Mesothelial cell of epicardium (in vitro differentiated cells): ENCODE measurements around the gene CMSS1. TPM values are rescaled to one million over a fixed set of nuclear protein-coding genes. Genes with fewer than 3 reads are reported as not detected.

ENCODE experiments used
- DNase-seq, 2 experiments: peaks; one replicate each; pipeline ENCODE4 v3.0.0; 2021; ENCODE audit warnings: low spot score in 2 of 2; ENCODE audit not compliant: unreplicated experiment in 2 of 2
- H3K27ac Mint-ChIP-seq: 2 replicates; pipeline ENCODE4 v1.8.0; 2021; ENCODE audit warnings: mixed read lengths
- H3K27me3 Mint-ChIP-seq: 2 replicates; pipeline ENCODE4 v1.8.0; 2021; ENCODE audit warnings: low read depth, mixed read lengths
- H3K36me3 Mint-ChIP-seq: 2 replicates; pipeline ENCODE4 v1.8.0; 2021; ENCODE audit warnings: mixed read lengths
- H3K4me1 Mint-ChIP-seq: 2 replicates; pipeline ENCODE4 v1.8.0; 2021; ENCODE audit warnings: mixed read lengths
- H3K4me3 Mint-ChIP-seq: 2 replicates; pipeline ENCODE4 v1.8.0; 2021; ENCODE audit warnings: mild to moderate bottlenecking, moderate library complexity, mixed read lengths
- H3K9me3 Mint-ChIP-seq: 2 replicates; pipeline ENCODE4 v1.8.0; 2021; ENCODE audit warnings: mixed read lengths
- CTCF ChIP-seq: fragments of 200-600 bp; sonication (generic); IDR thresholded peaks from one replicate; pipeline ENCODE4 v1.5.0; 2021; ENCODE audit warnings: antibody characterized with exemption; ENCODE audit not compliant: unreplicated experiment
- total RNA-seq: library from RNA; stranded (reverse); gene quantifications from 3 replicates; pipeline ENCODE4 v1.2.1, GENCODE V29; 2021

Gene CMSS1
- total RNA-seq, 1 donor from 2014 or later: 30.0 TPM

GRCh38 chr3:100075851-100076730 is 258.4 kb downstream of the CMSS1 start:
- H3K4me1 Mint-ChIP-seq: peaks cover 37% of the 10 kb centered on the region

GRCh38 chr3:100076731-100077529 is 259.3 kb downstream of the CMSS1 start:
- no peak for DNase-seq
- Mint-ChIP-seq H3K27me3 (no peaks in the 10 kb centered on the region), H3K4me1 (peaks cover 40% of the 10 kb centered on the region), H3K36me3 (no peaks in the 10 kb centered on the region), H3K27ac (peak overlapping the region; percentile 83), H3K9me3 (no peaks in the 10 kb centered on the region), H3K4me3 (no peak overlapping the region)
- no peak for TF ChIP-seq CTCF

More at GRCh38 chr3:100075851-100076730, 258.4 kb downstream of the CMSS1 start:
- no peaks in the 10 kb centered on the region for H3K9me3 Mint-ChIP-seq
- no peaks in the 10 kb centered on the region for H3K27me3 Mint-ChIP-seq
- TF ChIP-seq CTCF: no peak
- H3K4me3 Mint-ChIP-seq: no peak overlapping the region
- DNase-seq: no peak
- no peaks in the 10 kb centered on the region for H3K36me3 Mint-ChIP-seq
- H3K27ac Mint-ChIP-seq: peak overlapping the region; percentile 83

- H3K4me1 Mint-ChIP-seq: peaks cover 43% of the 10 kb centered on the region
- H3K27ac Mint-ChIP-seq: no peak overlapping the region
- no peaks in the 10 kb centered on the region for H3K9me3 Mint-ChIP-seq
- no peak for TF ChIP-seq CTCF
- H3K36me3 Mint-ChIP-seq: no peaks in the 10 kb centered on the region
- no peak for DNase-seq
- H3K27me3 Mint-ChIP-seq: no peaks in the 10 kb centered on the region
- H3K4me3 Mint-ChIP-seq: no peak overlapping the region
These were observed 261.7 kb downstream of the CMSS1 start for GRCh38 chr3:100079328-100079727.

- DNase-seq: no peak
- Mint-ChIP-seq H3K9me3 (no peaks in the 10 kb centered on the region), H3K4me3 (no peak overlapping the region), H3K4me1 (peaks cover 37% of the 10 kb centered on the region), H3K27me3 (no peaks in the 10 kb centered on the region), H3K36me3 (no peaks in the 10 kb centered on the region), H3K27ac (no peak overlapping the region)
- TF ChIP-seq CTCF: no peak
These were observed 262.9 kb downstream of the CMSS1 start for GRCh38 chr3:100080573-100080972.

GRCh38 chr3:100081311-100081710 is 263.6 kb downstream of the CMSS1 start:
- H3K27ac Mint-ChIP-seq: no peak overlapping the region

More at GRCh38 chr3:100081311-100081710, 263.6 kb downstream of the CMSS1 start:
- Mint-ChIP-seq H3K4me3 (no peak overlapping the region), H3K27me3 (no peaks in the 10 kb centered on the region), H3K4me1 (peaks cover 29% of the 10 kb centered on the region), H3K9me3 (no peaks in the 10 kb centered on the region), H3K36me3 (no peaks in the 10 kb centered on the region)
- TF ChIP-seq CTCF: no peak
- DNase-seq: no peak
